OCI-LY7 (cell line): ENCODE measurements around the gene DCTD. TPM values are rescaled to one million over a fixed set of nuclear protein-coding genes. Genes with fewer than 3 reads are reported as not detected.

ENCODE experiments used
- BruUV-seq: library from RNA; stranded (reverse); fragments of 400-500 nt; replicated peaks from 2 replicates; lab custom pipeline; 2021; lab: Mats Ljungman, UMichigan
- CTCF ChIA-PET: fragments of 300-600 bp; sonication (Branson Sonifier 250); formaldehyde crosslinking; loops from one replicate; lab custom pipeline; 2022; ENCODE audit warnings: antibody characterized with exemption; ENCODE audit not compliant: unreplicated experiment; lab: Charles Lee
- POLR2A ChIA-PET: fragments of 300-600 bp; sonication (Branson Sonifier 250); formaldehyde crosslinking; loops from one replicate; lab custom pipeline; 2022; ENCODE audit warnings: antibody characterized with exemption; lab: Charles Lee
- DNase-seq: peaks from one replicate; pipeline ENCODE4 v3.0.0-alpha.2; 2015; ENCODE audit warnings: low spot score
- H2AFZ ChIP-seq: fragments of 200-600 bp; sonication (generic), shearing (Covaris generic); 2 replicates; pipeline ENCODE4 v1.6.1; 2014; ENCODE audit warnings: mild to moderate bottlenecking, antibody characterized with exemption, low read length, moderate library complexity
- H3K27ac ChIP-seq: fragments of 200-600 bp; sonication (generic); 2 replicates; pipeline ENCODE4 v1.5.1; 2014; ENCODE audit warnings: mixed run types, low read depth, mild to moderate bottlenecking, moderate library complexity, low read length, inconsistent platforms; ENCODE audit not compliant: poor library complexity, severe bottlenecking
- H3K36me3 ChIP-seq: fragments of 200-600 bp; sonication (generic); 2 replicates; pipeline ENCODE4 v1.6.1; 2014; ENCODE audit warnings: mild to moderate bottlenecking, antibody characterized with exemption, low read length, moderate library complexity, mixed read lengths; ENCODE audit not compliant: insufficient read depth
- H3K4me1 ChIP-seq: fragments of 200-600 bp; sonication (generic); 2 replicates; pipeline ENCODE4 v1.5.1; 2014; ENCODE audit warnings: mild to moderate bottlenecking, low read length; ENCODE audit not compliant: insufficient read depth, poor library complexity, severe bottlenecking
- H3K4me2 ChIP-seq: fragments of 200-600 bp; sonication (generic); 2 replicates; pipeline ENCODE4 v1.6.1; 2014; ENCODE audit warnings: mild to moderate bottlenecking, low read length
- H3K4me3 ChIP-seq: fragments of 200-600 bp; sonication (generic); 2 replicates; pipeline ENCODE4 v1.5.1; 2014; ENCODE audit warnings: mild to moderate bottlenecking, low read depth, low read length; ENCODE audit not compliant: poor library complexity, severe bottlenecking
- H3K79me2 ChIP-seq: fragments of 200-600 bp; sonication (generic); 2 replicates; pipeline ENCODE4 v1.6.1; 2016; ENCODE audit warnings: low read depth, mild to moderate bottlenecking, low read length, moderate library complexity, mixed read lengths; ENCODE audit not compliant: insufficient read depth
- H3K9me2 ChIP-seq: fragments of 200-600 bp; sonication (generic); 2 replicates; pipeline ENCODE4 v1.6.1; 2016; ENCODE audit warnings: mild to moderate bottlenecking, low read length, mixed read lengths; ENCODE audit not compliant: insufficient read depth
- H3K9me3 ChIP-seq: fragments of 200-600 bp; sonication (generic); 2 replicates; pipeline ENCODE4 v1.6.1; 2014; ENCODE audit warnings: mild to moderate bottlenecking, mixed run types, low read length, mixed read lengths
- H4K20me1 ChIP-seq: fragments of 200-600 bp; sonication (generic); 2 replicates; pipeline ENCODE4 v1.6.1; 2014; ENCODE audit warnings: mild to moderate bottlenecking, antibody characterized with exemption, low read length, moderate library complexity, mixed read lengths; ENCODE audit not compliant: insufficient read depth
- CTCF ChIP-seq: fragments of 200-600 bp; sonication (generic); conservative IDR thresholded peaks from 2 replicates; pipeline ENCODE4 v1.5.1; 2014; ENCODE audit warnings: mild to moderate bottlenecking, antibody characterized with exemption, low read length, moderate library complexity, mixed read lengths
- EZH2phosphoT487 ChIP-seq: fragments of 200-600 bp; sonication (generic); IDR thresholded peaks from 2 replicates; pipeline ENCODE4 v1.6.1; 2018; ENCODE audit warnings: low read depth, borderline replicate concordance, mild to moderate bottlenecking, mixed run types, antibody characterized with exemption, low read length, moderate library complexity, mixed read lengths
- intact Hi-C: fragments of 100-400 bp; cut with micrococcal nuclease; formaldehyde crosslinking; loops from one replicate; pipeline ENCODE4 v1.10.0; 2022; ENCODE audit not compliant: unreplicated experiment
- total RNA-seq, 2 experiments: library from RNA; depleted of rRNA in 1 of 2; stranded (reverse); fragments of >200 nt in 1 of 2; shearing (Covaris generic) in 1 of 2; gene quantifications; 2 replicates each; pipeline ENCODE4 v1.2.3, GENCODE V29; 2014 to 2022

DCTD gene
- total RNA-seq, 2 experiments from 2014 or later = 37.8 to 81.9 TPM

GRCh38 chr4:182862141-182862875 is 54.9 kb downstream of the DCTD start:
- Histone ChIP-seq H3K36me3 (no peaks in the 10 kb centered on the region), H3K4me3 (no peak overlapping the region), H3K4me1 (no peaks in the 10 kb centered on the region), H4K20me1 (no peaks in the 10 kb centered on the region), H3K9me3 (no peaks in the 10 kb centered on the region), H2AFZ (no peak overlapping the region), H3K4me2 (no peak overlapping the region), H3K9me2 (no peaks in the 10 kb centered on the region), H3K79me2 (no peaks in the 10 kb centered on the region), H3K27ac (no peak overlapping the region)
- TF ChIP-seq CTCF = no peak
- TF ChIP-seq EZH2phosphoT487 = no peak
- POLR2A ChIA-PET = no interaction called here
- CTCF ChIA-PET = no interaction called here
- no TSS peak for BruUV-seq
- no peak for DNase-seq
- intact Hi-C loops = no loop called here

GRCh38 chr4:182861346-182861745 is 55.8 kb downstream of the DCTD start:
- TF ChIP-seq EZH2phosphoT487 = no peak
- TF ChIP-seq CTCF = no peak
- H3K36me3 ChIP-seq = no peaks in the 10 kb centered on the region
- intact Hi-C loops = no loop called here
- H2AFZ ChIP-seq = no peak overlapping the region
- CTCF ChIA-PET = no interaction called here
- no peaks in the 10 kb centered on the region for H4K20me1 ChIP-seq
- DNase-seq = no peak
- H3K4me2 ChIP-seq = no peak overlapping the region
- BruUV-seq = no TSS peak
- POLR2A ChIA-PET = no interaction called here
- H3K4me1 ChIP-seq = no peaks in the 10 kb centered on the region
- H3K27ac ChIP-seq = no peak overlapping the region
- no peak overlapping the region for H3K4me3 ChIP-seq
- no peaks in the 10 kb centered on the region for H3K9me3 ChIP-seq
- H3K79me2 ChIP-seq = no peaks in the 10 kb centered on the region
- H3K9me2 ChIP-seq = no peaks in the 10 kb centered on the region

- intact Hi-C loops = no loop called here
- CTCF ChIA-PET = no interaction called here
- H3K4me3 ChIP-seq = no peak overlapping the region
- POLR2A ChIA-PET = no interaction called here
- no peaks in the 10 kb centered on the region for H3K9me3 ChIP-seq
- H3K79me2 ChIP-seq = no peaks in the 10 kb centered on the region
- TF ChIP-seq CTCF = no peak
- TF ChIP-seq EZH2phosphoT487 = no peak
- H3K9me2 ChIP-seq = no peaks in the 10 kb centered on the region
- no peak overlapping the region for H3K4me2 ChIP-seq
- H4K20me1 ChIP-seq = no peaks in the 10 kb centered on the region
- no peak for DNase-seq
- no peak overlapping the region for H3K27ac ChIP-seq
- no peaks in the 10 kb centered on the region for H3K36me3 ChIP-seq
- no TSS peak for BruUV-seq
- H2AFZ ChIP-seq = no peak overlapping the region
- H3K4me1 ChIP-seq = no peaks in the 10 kb centered on the region
Measured at GRCh38 chr4:182859730-182860129, 57.5 kb downstream of the DCTD start.
